Measurements from ENCODE around the gene CDK1.

DNA sequence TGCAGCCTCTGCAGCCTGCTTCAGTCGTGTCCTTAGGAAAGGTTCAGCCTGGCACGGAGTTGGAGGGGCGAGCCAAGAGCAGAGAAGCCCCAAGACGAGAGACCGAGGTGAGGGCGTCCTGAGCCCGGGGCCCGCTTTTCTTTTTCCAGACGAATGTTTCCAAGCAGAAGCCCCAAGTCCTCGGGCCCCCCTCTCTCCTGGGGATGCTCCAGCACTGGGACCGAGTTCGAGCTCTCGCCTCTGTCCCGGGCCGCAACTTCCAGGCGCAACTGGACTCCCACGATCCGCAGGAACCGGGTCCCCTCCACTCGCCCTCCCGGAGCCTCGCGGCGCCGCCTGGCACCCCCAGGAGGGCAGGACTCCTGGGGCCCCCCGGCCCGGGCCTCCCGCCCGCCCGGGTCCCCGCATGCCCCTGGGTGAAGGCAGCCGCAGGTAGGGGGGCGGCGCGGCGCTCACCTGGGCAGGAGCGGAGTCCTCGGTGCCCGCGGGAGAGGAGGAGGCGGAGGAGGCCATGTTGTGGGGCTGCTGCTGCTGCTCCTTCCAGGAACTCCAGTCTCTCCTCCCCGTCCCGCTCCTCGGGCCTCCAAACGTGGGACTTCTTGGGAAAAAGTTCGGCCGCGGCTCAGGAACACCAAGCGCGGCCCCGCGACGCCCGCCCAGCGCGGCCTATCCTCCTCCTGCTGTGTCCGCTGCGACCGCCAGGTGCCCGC is 45.3 kb upstream of the CDK1 start:
- TF ChIP-seq SP1 (IDR thresholded peaks at IDR 0.05) (no peak), FOXA1 (IDR thresholded peaks at IDR 0.05) (no peak), ELF4 (IDR thresholded peaks at IDR 0.05) (no peak), ARNT (IDR thresholded peaks at IDR 0.05) (no peak), FOXK2 (IDR thresholded peaks at IDR 0.05) (no peak), FOXM1 (IDR thresholded peaks at IDR 0.05; ENCODE audit: borderline replicate concordance) (no peak), NFRKB (IDR thresholded peaks at IDR 0.05) (no peak), HDGF (IDR thresholded peaks at IDR 0.05; ENCODE audit: borderline replicate concordance) (no peak), CTBP1 (IDR thresholded peaks at IDR 0.05; ENCODE audit: borderline replicate concordance) (no peak)
